ENCODE measurements around the gene NTHL1.

Gene NTHL1

GRCh38 chr16:2064368-2064945, 16.8 kb upstream of the NTHL1 start:
- DNase-seq (ENCODE audit: low read depth in 2 of 2) = no peak

- no peak for DNase-seq (ENCODE audit: low read depth in 2 of 2)
These were observed 16.2 kb upstream of the NTHL1 start for GRCh38 chr16:2063861-2064260.

GRCh38 chr16:2062801-2063200, 15.2 kb upstream of the NTHL1 start:
- no peak for DNase-seq (ENCODE audit: low read depth in 2 of 2)

- no peak for DNase-seq (ENCODE audit: low read depth in 2 of 2)
These were observed 13.9 kb upstream of the NTHL1 start for GRCh38 chr16:2061526-2061925.

GRCh38 chr16:2061023-2061422, 13.4 kb upstream of the NTHL1 start:
- no peak for DNase-seq (ENCODE audit: low read depth in 2 of 2)

- no peak for DNase-seq (ENCODE audit: low read depth in 2 of 2)
These were observed 12.7 kb upstream of the NTHL1 start for GRCh38 chr16:2060346-2060745.

GRCh38 chr16:2058872-2059271, 11.2 kb upstream of the NTHL1 start:
- no peak for DNase-seq (ENCODE audit: low read depth in 2 of 2)

- DNase-seq (ENCODE audit: low read depth in 2 of 2) = no peak
These were observed 10.8 kb upstream of the NTHL1 start for GRCh38 chr16:2058420-2058819.

GRCh38 chr16:2057438-2057837, 9.8 kb upstream of the NTHL1 start:
- no peak for DNase-seq (ENCODE audit: low read depth in 2 of 2)

- no peak for DNase-seq (ENCODE audit: low read depth in 2 of 2)
These were observed 9.2 kb upstream of the NTHL1 start for GRCh38 chr16:2056681-2057407.

- DNase-seq (ENCODE audit: low read depth in 2 of 2) = no peak
These were observed 8.4 kb upstream of the NTHL1 start for GRCh38 chr16:2056077-2056476.

- no peak for DNase-seq (ENCODE audit: low read depth in 2 of 2)
These were observed 7.1 kb upstream of the NTHL1 start for GRCh38 chr16:2054543-2055245.

GRCh38 chr16:2053897-2054296, 6.3 kb upstream of the NTHL1 start:
- DNase-seq (ENCODE audit: low read depth in 2 of 2) = no peak

GRCh38 chr16:2053211-2053610, 5.6 kb upstream of the NTHL1 start:
- DNase-seq (ENCODE audit: low read depth in 2 of 2) = no peak

- DNase-seq (ENCODE audit: low read depth in 2 of 2) = peak in 1 of 2 donors; percentile 8
These were observed 496 bp upstream of the NTHL1 start for GRCh38 chr16:2048116-2048543.

GRCh38 chr16:2046893-2047329, 723 bp downstream of the NTHL1 start:
- no peak for DNase-seq (ENCODE audit: low read depth in 2 of 2)

- no peak for DNase-seq (ENCODE audit: low read depth in 2 of 2)
These were observed 1.4 kb downstream of the NTHL1 start for GRCh38 chr16:2045965-2046892.

GRCh38 chr16:2044541-2044940, 3.1 kb downstream of the NTHL1 start:
- DNase-seq (ENCODE audit: low read depth in 2 of 2) = no peak

GRCh38 chr16:2043667-2044451, 3.8 kb downstream of the NTHL1 start:
- DNase-seq (ENCODE audit: low read depth in 2 of 2) = no peak

GRCh38 chr16:2042986-2043666, 4.5 kb downstream of the NTHL1 start:
- DNase-seq (ENCODE audit: low read depth in 2 of 2) = no peak
